ENCODE data around the gene EGLN1. TPM values are rescaled to one million over a fixed set of nuclear protein-coding genes. Genes with fewer than 3 reads are reported as not detected.

Gene EGLN1
- total RNA-seq, 1 experiment from 2014 or later = 26.7 TPM

DNA sequence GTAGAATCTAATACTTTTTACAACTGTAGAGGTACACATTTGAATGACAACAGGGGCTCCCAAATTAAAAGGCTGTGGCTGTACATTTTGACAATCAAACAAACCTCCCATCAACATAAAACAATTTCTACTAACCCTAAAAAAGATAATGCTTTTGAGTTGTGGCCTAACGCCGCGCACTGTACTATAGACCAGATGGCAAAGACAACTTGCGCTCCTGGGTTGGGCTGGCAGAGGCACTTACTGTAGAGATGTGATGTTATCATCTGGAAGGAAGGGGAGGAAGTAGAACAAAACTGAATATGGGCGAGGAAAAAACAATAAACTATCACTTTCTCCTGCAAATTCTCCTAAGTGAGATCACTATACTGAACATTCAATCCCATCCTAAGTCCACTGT is 57.9 kb downstream of the EGLN1 start:
- CTCF ChIA-PET = no interaction called here
- intact Hi-C loops (cut with micrococcal nuclease; ENCODE audit: unreplicated experiment) = no loop called here
- POLR2A ChIA-PET = no interaction called here
- Mint-ChIP-seq H3K4me1 (ENCODE audit: low read depth, unreplicated experiment) (no peaks in the 10 kb centered on the region), H3K36me3 (ENCODE audit: insufficient read depth, unreplicated experiment) (peaks cover 19% of the 10 kb centered on the region), H3K27me3 (ENCODE audit: insufficient read depth, unreplicated experiment) (no peaks in the 10 kb centered on the region), H3K9me3 (ENCODE audit: unreplicated experiment) (no peaks in the 10 kb centered on the region), H3K27ac (ENCODE audit: unreplicated experiment) (no peak overlapping the region), H3K4me3 (ENCODE audit: unreplicated experiment) (no peak overlapping the region)
- TF ChIP-seq, protein P1, sequence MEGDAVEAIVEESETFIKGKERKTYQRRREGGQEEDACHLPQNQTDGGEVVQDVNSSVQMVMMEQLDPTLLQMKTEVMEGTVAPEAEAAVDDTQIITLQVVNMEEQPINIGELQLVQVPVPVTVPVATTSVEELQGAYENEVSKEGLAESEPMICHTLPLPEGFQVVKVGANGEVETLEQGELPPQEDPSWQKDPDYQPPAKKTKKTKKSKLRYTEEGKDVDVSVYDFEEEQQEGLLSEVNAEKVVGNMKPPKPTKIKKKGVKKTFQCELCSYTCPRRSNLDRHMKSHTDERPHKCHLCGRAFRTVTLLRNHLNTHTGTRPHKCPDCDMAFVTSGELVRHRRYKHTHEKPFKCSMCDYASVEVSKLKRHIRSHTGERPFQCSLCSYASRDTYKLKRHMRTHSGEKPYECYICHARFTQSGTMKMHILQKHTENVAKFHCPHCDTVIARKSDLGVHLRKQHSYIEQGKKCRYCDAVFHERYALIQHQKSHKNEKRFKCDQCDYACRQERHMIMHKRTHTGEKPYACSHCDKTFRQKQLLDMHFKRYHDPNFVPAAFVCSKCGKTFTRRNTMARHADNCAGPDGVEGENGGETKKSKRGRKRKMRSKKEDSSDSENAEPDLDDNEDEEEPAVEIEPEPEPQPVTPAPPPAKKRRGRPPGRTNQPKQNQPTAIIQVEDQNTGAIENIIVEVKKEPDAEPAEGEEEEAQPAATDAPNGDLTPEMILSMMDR (IDR thresholded peaks at IDR 0.05; ENCODE audit: insufficient read depth in 1 of 2, low read depth in 1 of 2, low read length in 1 of 2, severe bottlenecking in 1 of 2, unreplicated experiment in 1 of 2) = no peak
- DNase-seq = no peak
- H3K4me1 ChIP-seq = no peaks in the 10 kb centered on the region
- BruUV-seq (replicated peaks) = no TSS peak
- H3K9me3 ChIP-seq = no peaks in the 10 kb centered on the region
- H3K27me3 ChIP-seq (replicated peaks; ENCODE audit: control insufficient read depth, insufficient read depth, low read length) = no peaks in the 10 kb centered on the region
- no peak overlapping the region for H3K4me3 ChIP-seq (ENCODE audit: low read depth, low read length)
- no peaks in the 10 kb centered on the region for H3K36me3 ChIP-seq (ENCODE audit: control insufficient read depth, insufficient read depth, low read length)

DNA sequence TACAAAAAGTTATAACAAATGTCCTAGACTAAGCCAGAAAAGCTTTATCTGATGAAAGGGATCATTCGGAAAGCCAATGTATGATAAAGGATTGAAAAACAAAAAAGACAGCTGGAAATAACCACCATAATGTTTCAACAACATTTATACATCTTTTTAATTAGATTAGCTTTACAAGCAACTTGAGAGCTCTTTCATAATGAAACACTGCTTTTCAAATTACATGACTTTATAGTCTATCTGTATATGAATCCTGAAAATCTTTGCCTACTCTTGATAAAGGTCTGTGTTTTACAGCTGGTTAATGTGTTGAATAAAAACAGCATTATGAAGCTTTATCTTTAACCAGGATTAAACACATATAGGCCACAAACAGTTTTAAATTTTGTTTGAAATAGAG is 58.5 kb downstream of the EGLN1 start:
- no peaks in the 10 kb centered on the region for H3K9me3 ChIP-seq
- BruUV-seq (replicated peaks) = no TSS peak
- DNase-seq = no peak
- Mint-ChIP-seq H3K36me3 (ENCODE audit: insufficient read depth, unreplicated experiment) (peaks cover 21% of the 10 kb centered on the region), H3K4me3 (ENCODE audit: unreplicated experiment) (no peak overlapping the region), H3K9me3 (ENCODE audit: unreplicated experiment) (no peaks in the 10 kb centered on the region), H3K27me3 (ENCODE audit: insufficient read depth, unreplicated experiment) (no peaks in the 10 kb centered on the region), H3K27ac (ENCODE audit: unreplicated experiment) (no peak overlapping the region), H3K4me1 (ENCODE audit: low read depth, unreplicated experiment) (no peaks in the 10 kb centered on the region)
- ChIA-PET POLR2A (no interaction called here), CTCF (interaction anchor here (1.0 kb wide), 1 partner anchor 227 kb away, joined by 3 read pairs; no protein-coding TSS in a partner anchor)
- intact Hi-C loops (cut with micrococcal nuclease; ENCODE audit: unreplicated experiment) = no loop called here
- no peaks in the 10 kb centered on the region for H3K4me1 ChIP-seq
- TF ChIP-seq, protein P1 (IDR thresholded peaks at IDR 0.05; ENCODE audit: insufficient read depth in 1 of 2, low read depth in 1 of 2, low read length in 1 of 2, severe bottlenecking in 1 of 2, unreplicated experiment in 1 of 2) = no peak
- no peaks in the 10 kb centered on the region for H3K27me3 ChIP-seq (replicated peaks; ENCODE audit: control insufficient read depth, insufficient read depth, low read length)
- H3K4me3 ChIP-seq (ENCODE audit: low read depth, low read length) = no peak overlapping the region
- H3K36me3 ChIP-seq (ENCODE audit: control insufficient read depth, insufficient read depth, low read length) = no peaks in the 10 kb centered on the region

DNA sequence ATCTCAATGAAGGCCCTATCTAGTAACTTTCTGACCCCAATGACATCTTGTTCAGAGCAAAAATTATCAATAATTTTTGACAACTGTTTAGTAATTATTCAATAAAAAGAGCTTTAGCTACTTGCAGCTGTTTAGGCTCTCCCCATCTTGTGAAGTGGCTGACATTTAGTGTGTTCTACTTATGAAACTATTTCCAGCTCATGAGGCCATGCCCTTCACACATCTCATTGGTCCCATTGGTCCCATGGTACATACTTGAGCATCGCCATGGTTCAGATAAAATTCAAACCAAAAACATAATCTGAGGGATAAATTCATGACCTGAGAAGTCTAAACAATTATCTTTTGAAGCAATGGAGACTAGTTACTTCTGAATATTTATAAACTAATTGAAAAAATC is 59.8 kb downstream of the EGLN1 start:
- CTCF ChIA-PET = interaction anchor here (0.6 kb wide), 1 partner anchor 225 kb away, joined by 3 read pairs; no protein-coding TSS in a partner anchor

More for the DNA sequence above, 59.8 kb downstream of the EGLN1 start:
- intact Hi-C loops (cut with micrococcal nuclease; ENCODE audit: unreplicated experiment) = no loop called here
- Histone ChIP-seq H3K9me3 (no peaks in the 10 kb centered on the region), H3K27me3 (replicated peaks; ENCODE audit: control insufficient read depth, insufficient read depth, low read length) (no peaks in the 10 kb centered on the region), H3K4me3 (ENCODE audit: low read depth, low read length) (no peak overlapping the region), H3K4me1 (no peaks in the 10 kb centered on the region), H3K36me3 (ENCODE audit: control insufficient read depth, insufficient read depth, low read length) (no peaks in the 10 kb centered on the region)
- DNase-seq = no peak
- H3K4me3 Mint-ChIP-seq (ENCODE audit: unreplicated experiment) = no peak overlapping the region
- no peaks in the 10 kb centered on the region for H3K9me3 Mint-ChIP-seq (ENCODE audit: unreplicated experiment)
- POLR2A ChIA-PET = interaction anchor here (0.6 kb wide), 1 partner anchor 60 kb away, joined by 6 read pairs; the partner anchor contains the start of gene EGLN1
- TF ChIP-seq, protein P1 (IDR thresholded peaks at IDR 0.05; ENCODE audit: insufficient read depth in 1 of 2, low read depth in 1 of 2, low read length in 1 of 2, severe bottlenecking in 1 of 2, unreplicated experiment in 1 of 2) = no peak
- no peaks in the 10 kb centered on the region for H3K4me1 Mint-ChIP-seq (ENCODE audit: low read depth, unreplicated experiment)
- H3K36me3 Mint-ChIP-seq (ENCODE audit: insufficient read depth, unreplicated experiment) = peaks cover 27% of the 10 kb centered on the region
- BruUV-seq (replicated peaks) = no TSS peak
- no peak overlapping the region for H3K27ac Mint-ChIP-seq (ENCODE audit: unreplicated experiment)
- H3K27me3 Mint-ChIP-seq (ENCODE audit: insufficient read depth, unreplicated experiment) = no peaks in the 10 kb centered on the region

Data from Caco-2 (cell line).